GM19452 (cell line): ENCODE results near the gene YY1.
"Not testable (repeated sequence)": the region's sequence is repeated elsewhere in the genome, so short reads cannot be mapped to it uniquely, and the experiment has no call there.

ENCODE experiments used
- ATAC-seq: cut with Tn5 transposase; IDR thresholded peaks from one replicate; pipeline ENCODE4 v1.9.1; 2021; ENCODE audit not compliant: unreplicated experiment

Gene YY1

DNA sequence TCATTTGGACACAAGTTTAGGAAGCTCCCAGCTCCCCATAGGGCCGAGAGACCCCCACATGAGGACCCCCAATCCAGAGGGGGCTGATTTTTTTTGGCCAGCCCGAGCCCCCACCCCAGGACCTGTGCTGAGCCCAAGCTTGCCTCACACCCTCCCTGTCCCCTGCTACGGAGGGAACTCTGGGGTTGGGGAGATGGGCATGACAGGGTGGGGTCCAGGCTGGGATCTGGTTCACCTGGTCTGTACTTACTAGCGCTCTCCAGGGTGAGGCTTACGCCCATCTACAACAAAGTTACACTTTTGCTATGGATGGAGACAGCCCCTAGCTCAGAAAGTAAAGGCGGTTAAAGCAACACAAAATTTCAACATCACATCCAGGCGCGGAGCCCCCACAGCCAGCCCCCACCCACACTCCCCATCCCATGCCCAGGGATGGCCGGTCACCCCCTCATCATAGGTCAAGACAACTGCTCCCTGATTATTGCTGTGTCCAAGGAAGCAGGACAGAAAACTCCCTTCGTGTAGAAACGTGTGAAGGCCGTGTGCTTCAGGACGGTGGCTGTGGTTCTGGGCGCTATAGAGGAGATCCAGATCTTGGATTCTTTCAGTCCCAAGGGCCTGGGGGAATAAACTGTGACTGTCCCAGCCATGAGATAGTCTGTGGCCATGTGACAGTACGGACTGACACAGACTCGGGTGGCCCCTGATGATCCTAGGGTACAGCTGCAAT is 56.6 kb downstream of the YY1 start:
- ATAC-seq, result no peak

DNA sequence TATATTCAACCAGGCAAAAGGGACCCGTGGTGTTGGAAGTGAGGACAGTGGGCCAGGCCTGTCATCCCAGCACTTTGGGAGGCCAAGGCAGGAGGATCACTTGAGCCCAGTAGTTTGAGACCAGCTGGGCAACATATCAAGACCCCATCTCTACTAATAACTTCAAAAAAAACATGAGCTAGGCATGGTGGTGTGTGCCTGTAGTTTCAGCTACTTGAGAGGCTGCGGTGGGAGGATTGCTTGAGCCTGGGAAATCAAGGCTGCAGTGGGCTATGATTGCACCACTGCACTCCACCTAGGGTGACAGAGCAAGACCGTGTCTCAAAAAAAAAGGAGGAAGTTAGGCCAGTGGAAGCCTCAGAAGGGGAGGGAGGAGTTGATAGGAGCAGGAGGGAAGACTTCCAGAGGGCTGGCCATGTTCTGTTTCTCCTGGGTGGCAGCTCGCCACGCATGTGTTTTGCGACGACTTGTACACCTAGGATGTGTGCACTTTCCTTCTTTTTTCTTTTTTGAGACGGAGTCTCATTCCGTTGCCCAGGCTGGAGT is 57.2 kb downstream of the YY1 start:
- ATAC-seq, result no peak

DNA sequence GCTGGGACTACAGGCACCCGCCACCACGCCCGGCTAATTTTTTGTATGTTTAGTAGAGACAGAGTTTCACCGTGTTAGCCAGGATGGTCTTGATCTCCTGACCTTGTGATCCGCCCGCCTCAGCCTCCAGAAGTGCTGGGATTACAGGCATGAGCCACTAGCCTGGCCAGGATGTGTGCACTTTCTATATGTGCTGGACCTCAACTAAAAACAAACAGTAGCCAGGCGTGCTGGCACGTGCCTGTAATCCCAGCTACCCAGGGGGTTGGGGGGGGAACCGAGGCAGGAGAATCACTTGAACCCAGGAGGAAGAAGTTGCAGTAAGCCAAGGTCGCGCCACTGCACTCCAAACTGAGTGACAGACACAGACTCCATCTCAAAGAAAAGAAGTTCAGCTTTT is 57.8 kb downstream of the YY1 start:
- ATAC-seq, result not testable (repeated sequence)

DNA sequence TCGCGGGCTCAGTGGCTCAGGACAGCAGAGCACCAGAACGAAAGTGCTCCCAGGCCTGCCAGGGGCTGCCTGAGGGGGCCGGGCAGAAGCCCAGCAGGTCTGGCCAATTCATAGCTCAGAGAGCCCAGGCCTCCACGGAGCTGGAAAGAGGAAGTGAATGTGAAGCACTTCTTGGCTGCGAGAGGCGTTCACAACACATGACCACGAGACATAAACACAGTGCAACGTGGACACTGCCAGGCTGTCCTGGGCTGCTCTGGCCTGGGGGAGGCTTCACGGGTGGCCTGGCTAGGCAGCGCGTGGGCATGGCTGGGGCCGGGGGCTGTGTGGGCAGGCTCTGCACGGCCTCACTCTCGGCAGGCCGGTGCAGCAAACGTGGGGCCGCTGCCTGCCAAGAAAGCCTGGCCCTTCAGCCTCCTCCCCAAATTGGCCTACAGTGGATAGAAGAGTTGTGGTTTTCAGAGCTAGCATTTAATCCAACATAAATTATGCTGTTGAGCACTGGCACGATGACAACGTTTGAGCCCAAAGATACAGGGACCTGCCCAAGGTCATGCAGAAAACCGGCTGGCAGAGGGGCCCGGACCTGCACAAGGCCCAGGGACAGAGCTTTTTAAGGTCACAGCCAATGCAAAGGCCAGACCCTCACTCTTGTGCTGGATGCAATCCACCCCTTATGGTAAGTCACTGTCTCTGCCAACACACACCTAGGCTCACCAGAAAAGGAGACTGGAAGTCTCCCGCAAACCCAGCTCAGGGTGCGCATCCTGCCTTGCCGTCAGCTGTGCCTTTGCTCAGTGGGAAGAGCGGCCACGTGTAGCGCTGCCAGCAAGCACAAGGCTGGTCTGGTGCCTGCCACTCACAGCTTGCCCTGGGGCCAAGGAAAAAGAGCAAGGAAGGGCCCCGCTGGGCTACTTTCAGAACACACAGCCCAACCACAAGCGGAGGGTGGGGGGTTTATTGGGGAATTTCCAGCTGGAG is 58.7 kb downstream of the YY1 start:
- ATAC-seq, result peak; percentile 83

DNA sequence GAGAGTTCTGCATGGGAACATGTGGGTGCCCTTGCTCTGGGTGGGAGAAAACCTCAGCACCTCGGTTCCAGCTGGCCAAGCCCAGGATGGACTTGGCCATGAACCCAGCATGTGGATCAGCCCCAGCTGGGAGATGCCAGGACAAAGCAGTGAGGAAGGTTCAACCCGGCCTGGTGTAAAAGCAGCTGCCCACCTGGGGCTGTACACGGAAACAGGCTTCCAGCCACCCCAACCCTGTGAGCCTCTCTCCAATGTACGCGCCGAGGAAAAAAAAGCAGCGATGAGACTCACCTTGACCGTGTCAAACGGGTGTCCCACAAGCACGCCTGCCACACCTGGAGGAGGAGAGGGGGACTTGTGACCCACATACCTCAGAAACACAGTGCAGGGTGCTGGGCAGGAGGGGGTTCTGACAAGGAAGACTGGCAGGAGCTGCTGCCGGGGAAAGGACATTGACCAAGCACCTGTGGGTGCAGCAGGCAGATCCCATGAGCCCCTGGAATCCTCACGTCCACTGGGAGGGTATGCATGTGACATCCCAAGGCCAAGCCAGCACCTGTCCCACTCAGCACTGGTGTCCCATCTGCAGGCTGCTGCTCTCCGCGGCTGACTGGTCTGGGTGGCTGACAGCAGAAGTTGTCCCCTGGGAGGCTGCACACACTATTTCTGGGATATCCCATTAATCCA is 59.8 kb downstream of the YY1 start:
- ATAC-seq, result no peak

DNA sequence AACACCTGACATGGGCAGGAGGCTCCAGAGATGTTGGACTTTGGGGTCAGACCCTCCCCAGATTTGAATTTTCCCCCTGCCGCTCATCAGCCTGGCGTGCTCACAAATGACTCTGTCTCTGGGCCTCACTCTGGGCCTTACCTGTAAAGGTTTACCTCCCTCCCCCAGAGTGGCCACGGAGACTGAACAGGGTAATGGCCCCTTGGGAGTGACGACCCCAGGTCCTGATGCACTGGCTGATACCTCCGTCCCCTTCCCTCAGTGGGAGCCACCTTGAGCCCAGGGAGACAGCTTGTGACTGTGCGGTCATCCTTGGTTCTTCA is 60.3 kb downstream of the YY1 start:
- no peak for ATAC-seq

DNA sequence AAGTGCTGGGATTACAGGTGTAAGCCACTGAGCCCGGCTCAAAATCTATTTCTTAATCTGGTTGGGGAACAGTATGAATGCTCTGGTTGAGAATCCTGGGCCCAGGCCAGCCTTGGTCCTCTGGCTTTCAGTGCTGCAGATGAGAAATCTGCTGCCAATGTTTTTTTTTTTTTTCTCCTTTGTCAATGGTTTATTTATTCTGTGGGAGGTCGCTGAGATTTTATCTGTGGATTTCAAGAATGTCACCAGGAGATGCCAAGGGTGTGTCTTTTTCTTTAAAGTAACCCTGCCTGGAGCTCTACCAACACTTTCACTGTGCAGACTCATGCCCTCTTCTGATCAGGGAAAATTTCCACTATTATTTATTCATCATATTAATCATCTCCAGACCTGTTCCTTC is 63.7 kb downstream of the YY1 start:
- ATAC-seq, result no peak

DNA sequence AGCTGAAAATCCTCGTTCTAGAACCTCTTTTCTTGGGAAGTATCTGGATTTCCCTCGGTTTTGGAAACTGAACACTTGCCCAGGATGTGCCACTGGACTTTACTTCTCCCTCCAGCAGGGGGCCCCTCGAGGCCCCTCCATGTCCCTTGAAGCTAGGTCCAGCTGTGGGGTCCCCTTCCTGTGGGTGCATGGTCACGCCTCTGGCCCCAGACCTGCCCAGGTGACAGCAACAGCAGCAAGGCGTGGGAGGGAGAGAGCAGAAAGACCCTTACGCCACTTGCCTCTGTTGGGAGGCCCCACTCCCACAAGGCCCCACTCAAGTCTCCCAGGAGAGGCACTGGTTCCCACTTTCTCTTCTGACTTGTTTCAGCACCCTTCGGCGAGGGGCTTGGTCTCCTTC is 64.2 kb downstream of the YY1 start:
- no peak for ATAC-seq

DNA sequence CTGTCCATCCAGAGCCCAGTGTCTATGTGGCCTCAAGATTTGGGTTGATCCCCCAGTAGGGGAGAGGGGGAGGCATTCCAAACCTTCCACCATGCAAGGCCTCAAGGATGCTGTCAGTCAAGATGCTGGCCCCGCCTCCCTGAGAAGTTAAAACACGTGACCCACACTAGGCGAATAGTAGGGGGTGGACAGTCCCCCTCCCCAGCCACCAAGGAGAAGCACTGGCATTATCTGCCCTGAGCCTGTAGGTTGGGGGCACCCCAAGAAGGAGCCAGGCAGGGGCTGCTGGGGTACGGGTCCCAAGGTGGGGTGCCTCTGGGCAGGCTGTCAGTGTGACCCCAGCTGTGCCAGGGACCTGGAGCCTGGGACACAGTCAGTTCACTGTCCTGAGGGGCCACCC is 65.0 kb downstream of the YY1 start:
- no peak for ATAC-seq

DNA sequence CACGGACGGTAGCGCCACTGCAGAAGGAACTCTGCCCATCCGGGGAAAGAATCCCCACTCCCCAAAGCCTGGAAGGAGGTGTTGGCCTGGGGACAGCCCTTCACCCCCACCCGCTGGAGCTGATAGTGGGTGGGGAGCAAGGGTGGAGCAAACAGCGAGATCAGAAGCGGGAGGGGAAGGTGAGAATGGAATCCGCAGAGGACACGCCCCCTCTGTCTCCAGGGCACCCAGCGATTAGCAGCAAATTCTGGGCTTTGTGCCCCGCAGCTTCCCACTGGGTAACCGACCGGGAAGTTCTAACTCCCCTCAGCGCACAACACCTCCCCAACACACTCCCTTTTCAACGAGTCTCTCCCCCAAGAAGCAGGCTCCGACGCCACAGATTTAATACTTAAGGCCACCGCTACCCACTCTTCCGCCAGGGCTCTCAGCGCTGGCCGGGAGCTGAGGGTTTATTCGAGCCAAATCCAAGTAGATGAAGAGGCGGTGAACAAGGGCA is 65.9 kb downstream of the YY1 start:
- no peak for ATAC-seq

DNA sequence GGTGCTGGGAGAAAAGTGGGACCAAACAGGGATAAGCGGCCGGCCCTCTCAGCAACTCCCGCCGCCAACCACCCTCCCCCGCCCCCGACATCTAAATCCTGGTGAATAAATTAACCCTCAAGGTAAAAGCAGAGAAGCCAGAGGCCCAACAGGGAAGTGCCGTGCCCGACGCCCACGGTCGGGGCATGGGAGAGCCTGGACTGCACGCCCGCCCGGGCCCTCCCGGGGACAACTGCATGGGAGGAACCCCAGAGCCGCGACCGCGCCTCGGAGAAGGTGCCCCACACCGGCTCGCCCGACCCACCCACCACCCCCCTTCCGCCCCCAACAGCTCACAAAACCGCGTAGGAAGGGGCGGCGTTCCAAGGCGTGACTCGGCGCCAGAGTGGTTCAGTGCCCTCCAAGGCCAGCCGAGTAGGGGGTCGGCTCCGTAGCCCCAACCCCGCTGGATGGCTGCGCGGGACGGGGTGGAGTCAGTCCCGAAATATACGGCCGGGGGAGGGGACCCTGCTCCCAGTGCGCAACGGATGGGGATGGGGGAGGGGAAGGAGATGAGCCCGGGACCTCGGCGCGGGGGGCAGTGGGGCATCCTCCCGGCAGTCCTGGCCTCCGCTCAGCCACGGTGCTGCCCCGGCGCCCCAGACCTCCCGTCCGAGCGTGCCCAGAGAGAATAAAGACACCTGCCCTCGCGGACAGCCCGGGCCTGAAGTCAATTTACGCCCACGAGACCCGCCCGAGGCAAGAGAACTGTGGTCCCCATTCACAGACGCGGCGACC is 66.6 kb downstream of the YY1 start:
- ATAC-seq, result no peak

DNA sequence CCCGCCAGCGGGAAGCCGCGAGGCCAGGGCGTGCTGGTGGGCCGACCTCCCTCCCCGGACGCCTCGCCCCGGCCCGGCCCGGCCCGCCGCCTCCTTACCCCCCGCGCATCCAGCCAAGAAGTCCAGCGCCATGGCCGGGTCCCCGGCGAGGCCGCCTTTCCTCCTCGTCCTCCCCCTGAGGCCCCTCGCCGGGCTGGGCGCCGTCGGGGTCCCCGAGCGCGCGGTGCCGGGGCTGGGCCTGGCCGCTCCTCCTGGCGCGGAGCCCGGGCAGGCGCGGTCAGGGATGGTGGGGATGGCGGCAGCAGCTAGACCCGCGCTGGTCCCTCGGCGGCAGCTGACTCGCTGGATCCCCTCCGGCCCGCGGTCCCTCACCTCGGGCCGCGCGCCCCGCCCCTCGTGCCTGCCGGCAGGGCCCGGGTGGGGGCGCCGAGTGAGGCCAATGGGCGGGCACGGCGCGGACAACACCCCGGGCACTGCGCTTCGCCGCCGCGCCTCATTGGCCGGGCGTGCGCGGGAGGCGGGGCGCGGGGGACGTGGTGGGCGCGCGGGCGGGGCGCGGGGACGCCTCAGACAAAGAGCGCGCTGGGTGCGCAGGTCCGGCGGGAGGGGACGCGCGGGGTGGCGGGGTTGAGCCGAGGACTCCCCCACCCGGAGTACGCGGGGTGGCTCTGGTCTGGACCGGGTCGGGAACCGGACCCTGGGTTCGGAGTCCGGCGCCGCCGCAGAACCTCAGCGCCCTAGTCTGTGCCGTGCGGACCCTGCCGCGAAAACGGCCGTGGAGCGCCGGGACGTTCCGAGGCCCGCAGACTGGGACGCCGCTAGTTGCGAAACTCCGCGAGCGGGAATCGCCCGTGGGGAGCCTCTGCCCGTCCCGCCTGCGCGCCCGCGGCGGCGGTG is 67.4 kb downstream of the YY1 start, which contains the start of gene SLC25A29:
Gene SLC25A29 (minus strand): TSS at position 344 of the 897 bp plus-strand sequence. CDS start 212 bp downstream, at position 132.
- peak; percentile 90 for ATAC-seq

DNA sequence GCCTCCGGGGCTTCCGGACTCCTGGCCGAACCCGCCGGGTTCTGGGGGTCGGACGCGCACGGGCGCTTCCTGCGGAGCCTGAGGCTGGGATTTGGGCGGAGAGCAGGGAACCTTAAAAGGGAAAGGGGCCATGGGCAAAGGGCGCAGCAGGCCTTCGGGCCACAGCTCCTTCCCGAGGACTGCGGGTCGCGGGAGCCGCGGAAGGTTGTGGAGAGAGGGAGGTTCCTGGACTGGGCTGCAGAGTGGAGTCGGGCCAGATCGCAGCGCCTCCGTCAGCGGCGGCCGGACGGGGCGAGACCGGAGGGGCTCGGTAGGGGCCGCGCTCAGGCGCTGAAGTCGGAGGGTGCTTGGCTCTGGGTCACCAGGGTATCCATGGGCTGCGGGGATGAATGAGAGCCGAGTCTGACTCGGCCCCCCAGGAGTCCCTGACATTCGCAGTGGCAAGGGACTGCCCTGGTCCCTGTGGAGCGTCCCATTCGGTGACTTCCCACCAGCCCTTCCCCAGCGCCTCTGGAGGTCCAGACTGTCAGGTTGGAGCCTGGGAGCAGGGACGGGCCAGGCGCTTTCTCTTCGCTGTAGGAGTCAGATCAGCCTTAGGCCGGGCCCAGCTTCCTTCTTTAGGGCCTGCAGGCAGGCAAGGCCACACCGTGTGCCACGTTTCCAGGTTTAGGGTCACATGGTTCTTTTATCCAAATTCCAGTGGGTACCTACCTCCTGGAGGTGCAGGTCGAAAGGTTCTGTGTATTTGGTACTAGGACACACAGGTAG is 68.2 kb downstream of the YY1 start:
- peak; percentile 13 for ATAC-seq

DNA sequence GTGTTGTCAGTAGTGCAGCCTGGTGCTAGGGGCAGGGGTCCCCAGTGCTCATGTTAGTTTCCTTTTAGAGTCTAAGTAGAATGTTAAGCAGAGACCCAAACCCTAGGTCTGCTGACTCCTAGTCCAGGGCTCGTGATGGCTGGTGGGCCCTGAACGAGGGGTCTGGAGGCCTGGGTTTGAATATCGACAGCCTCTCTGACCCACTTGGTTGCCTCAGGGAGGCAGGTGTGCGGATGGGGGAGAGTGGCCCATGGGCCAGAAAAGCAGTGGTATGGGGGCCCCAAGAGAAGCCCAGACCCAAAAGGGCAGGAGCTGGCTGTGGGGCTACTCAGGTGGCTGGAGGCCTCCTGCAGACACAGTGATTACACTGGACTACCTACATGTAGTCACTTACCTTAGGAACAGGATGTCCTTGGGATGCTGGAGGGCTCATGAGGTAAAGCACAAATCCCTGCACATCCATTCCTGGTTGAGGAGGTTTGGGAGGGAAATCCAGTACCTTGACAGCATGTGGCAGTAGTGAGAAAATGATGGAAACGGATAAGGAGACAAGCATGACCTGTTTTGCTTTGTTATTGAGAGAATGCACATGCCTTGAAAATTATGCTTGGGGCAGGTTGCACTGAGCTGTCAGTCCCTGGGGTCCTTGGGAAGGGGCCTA is 69.0 kb downstream of the YY1 start:
- ATAC-seq, result no peak

DNA sequence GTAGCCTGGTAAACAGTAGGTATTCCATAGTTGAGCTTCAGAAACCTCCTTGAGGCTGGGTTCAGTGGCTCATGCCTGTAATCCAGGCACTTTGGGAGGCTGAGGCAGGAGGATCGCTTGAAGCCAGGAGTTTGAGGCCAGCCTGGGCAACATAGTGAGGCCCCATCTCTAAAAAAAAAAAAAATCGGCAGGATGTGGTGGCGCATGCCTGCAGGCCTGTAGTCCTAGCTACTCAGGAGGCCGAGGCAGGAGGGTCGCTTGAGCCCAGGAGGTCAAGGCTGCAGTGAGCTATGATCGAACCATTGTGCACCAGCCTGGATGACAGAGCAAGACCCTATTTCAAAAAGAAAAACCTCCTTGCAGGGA is 69.5 kb downstream of the YY1 start:
- ATAC-seq, result not testable (repeated sequence)

DNA sequence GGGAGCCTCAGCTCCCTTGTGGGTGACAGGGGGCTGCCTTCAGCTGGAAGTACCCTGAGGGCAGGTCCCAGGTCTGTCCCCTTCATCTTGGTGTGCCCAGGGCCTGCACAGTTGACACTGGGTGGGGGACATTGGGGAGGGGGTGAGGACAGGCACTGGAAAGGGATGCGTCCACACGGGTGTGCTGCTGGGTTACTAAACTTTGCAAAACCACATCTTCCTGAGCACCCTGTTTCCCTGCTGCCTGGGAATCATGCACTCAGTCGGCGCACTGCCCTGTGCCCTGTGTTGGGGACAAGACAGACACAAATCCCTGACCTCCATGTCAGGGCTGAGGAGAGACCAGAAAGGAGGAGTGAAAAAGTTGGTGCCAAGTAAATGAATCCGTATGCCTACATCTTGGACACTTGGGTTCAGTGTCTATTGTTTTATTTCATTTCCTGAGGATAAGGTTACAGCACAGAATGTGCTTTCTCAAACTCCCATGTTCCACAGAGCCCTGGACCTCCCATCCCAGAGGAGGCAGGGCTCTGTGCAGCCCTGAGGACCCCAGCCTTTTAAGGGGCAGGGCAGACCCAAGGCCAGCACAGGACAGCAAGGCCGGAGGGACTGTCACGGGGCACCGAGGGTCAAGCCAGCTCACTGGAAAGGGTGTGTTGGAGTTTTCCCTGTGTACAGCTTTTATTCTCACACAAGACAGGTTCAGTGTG is 70.2 kb downstream of the YY1 start:
- ATAC-seq, result no peak

DNA sequence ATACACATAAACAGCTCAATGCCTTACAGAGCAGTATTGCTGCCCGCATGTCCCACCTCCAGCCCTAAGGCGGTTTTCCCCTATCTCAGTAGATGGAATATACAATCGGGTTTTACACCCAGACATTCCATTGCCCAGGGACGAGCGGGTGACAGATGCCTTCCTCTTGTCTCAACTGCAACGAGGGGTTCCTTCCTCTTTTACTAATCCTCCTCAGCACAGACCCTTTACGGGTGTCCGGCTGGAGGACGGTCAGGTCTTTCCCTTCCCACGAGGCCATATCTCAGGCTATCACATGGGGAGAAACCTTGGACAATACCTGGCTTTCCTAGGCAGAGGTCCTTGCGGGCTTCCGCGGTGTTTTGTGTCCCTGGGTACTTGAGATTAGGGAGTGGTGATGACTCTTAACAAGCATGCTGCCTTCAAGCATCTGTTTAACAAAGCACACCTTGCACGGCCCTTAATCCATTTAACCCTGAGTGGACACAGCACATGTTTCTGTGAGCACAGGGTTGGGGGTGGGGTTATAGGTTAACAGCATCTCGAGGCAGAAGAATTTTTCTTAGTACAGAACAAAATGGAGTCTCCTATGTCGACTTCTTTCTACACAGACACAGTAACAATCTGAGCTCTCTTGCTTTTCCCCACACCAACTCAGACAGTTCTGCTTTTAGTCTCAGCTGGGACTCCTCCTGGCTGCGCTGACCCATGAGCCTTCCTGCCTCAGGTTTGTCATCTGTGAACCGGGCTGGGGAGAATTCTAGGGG is 73.3 kb downstream of the YY1 start:
- ATAC-seq, result not testable (repeated sequence)
